Karpas-422 (cell line): ENCODE data around the gene GABRB1. TPM values are rescaled to one million over a fixed set of nuclear protein-coding genes. Genes with fewer than 3 reads are reported as not detected.
"Not testable (repeated sequence)": the region's sequence is repeated elsewhere in the genome, so short reads cannot be mapped to it uniquely, and the experiment has no call there.

Experiments used
- DNase-seq: peaks from one replicate; pipeline ENCODE4 v3.0.0-alpha.2; 2015
- H2AFZ ChIP-seq: fragments of 200-600 bp; sonication (generic); 2 replicates; pipeline ENCODE4 v1.6.1; 2014; ENCODE audit warnings: antibody characterized with exemption, low read length, mixed read lengths
- H3K27ac ChIP-seq: fragments of 200-600 bp; sonication (generic); 2 replicates; pipeline ENCODE4 v1.5.1; 2014; ENCODE audit warnings: mild to moderate bottlenecking, low read length, moderate library complexity
- H3K27me3 ChIP-seq: fragments of 200-600 bp; sonication (generic); 2 replicates; pipeline ENCODE4 v1.6.1; 2014; ENCODE audit warnings: low read length, mixed read lengths
- H3K36me3 ChIP-seq: fragments of 200-600 bp; sonication (generic); 2 replicates; pipeline ENCODE4 v1.6.1; 2014; ENCODE audit warnings: low read length, mixed read lengths; ENCODE audit not compliant: insufficient read depth
- H3K4me1 ChIP-seq: fragments of 200-600 bp; sonication (generic); 2 replicates; pipeline ENCODE4 v1.6.1; 2014; ENCODE audit warnings: mild to moderate bottlenecking, low read length, mixed read lengths
- H3K4me2 ChIP-seq: fragments of 200-600 bp; sonication (generic); 2 replicates; pipeline ENCODE4 v1.6.1; 2014; ENCODE audit warnings: low read length, low read depth, mild to moderate bottlenecking; ENCODE audit not compliant: poor library complexity, severe bottlenecking
- H3K4me3 ChIP-seq: fragments of 200-600 bp; sonication (generic); 2 replicates; pipeline ENCODE4 v1.5.1; 2014; ENCODE audit warnings: mild to moderate bottlenecking, antibody characterized with exemption, low read length, mixed read lengths
- H3K79me2 ChIP-seq: fragments of 200-600 bp; sonication (generic); 2 replicates; pipeline ENCODE4 v1.6.1; 2014; ENCODE audit warnings: mild to moderate bottlenecking, low read length, mixed read lengths
- H3K9ac ChIP-seq: fragments of 200-600 bp; sonication (generic); 2 replicates; pipeline ENCODE4 v1.6.0; 2014; ENCODE audit warnings: low read length
- H3K9me2 ChIP-seq: fragments of 200-600 bp; sonication (generic), shearing (Covaris generic); replicated peaks from 2 replicates; pipeline ENCODE4 v1.6.0; 2014; ENCODE audit warnings: mild to moderate bottlenecking, low read length, moderate library complexity; ENCODE audit not compliant: insufficient read depth
- H3K9me3 ChIP-seq: fragments of 300-700, 200-600 bp; sonication (generic); 2 replicates; pipeline ENCODE4 v1.6.1; 2014; ENCODE audit warnings: low read length, mixed read lengths
- H4K20me1 ChIP-seq: fragments of 200-600 bp; sonication (generic); 2 replicates; pipeline ENCODE4 v1.6.1; 2014; ENCODE audit warnings: mild to moderate bottlenecking, antibody characterized with exemption, low read length, low read depth; ENCODE audit not compliant: insufficient read depth
- total RNA-seq: library from RNA; depleted of rRNA; stranded (reverse); fragments of >200 nt; shearing (Covaris generic); gene quantifications from 2 replicates; pipeline ENCODE4 v1.2.3, GENCODE V29; 2014; ENCODE audit warnings: low replicate concordance

Gene GABRB1
- total RNA-seq, 1 experiment from 2014 or later = not detected

GRCh38 chr4:47271291-47271690, 239.9 kb downstream of the GABRB1 start:
- Histone ChIP-seq H3K36me3 (no peaks in the 10 kb centered on the region), H3K27ac (no peak overlapping the region), H3K4me3 (no peak overlapping the region), H2AFZ (no peak overlapping the region), H3K9me3 (no peaks in the 10 kb centered on the region), H3K79me2 (no peaks in the 10 kb centered on the region), H3K9me2 (no peaks in the 10 kb centered on the region), H3K4me1 (no peaks in the 10 kb centered on the region), H3K9ac (no peak overlapping the region), H4K20me1 (no peaks in the 10 kb centered on the region), H3K27me3 (no peaks in the 10 kb centered on the region), H3K4me2 (no peak overlapping the region)
- DNase-seq = no peak

DNA sequence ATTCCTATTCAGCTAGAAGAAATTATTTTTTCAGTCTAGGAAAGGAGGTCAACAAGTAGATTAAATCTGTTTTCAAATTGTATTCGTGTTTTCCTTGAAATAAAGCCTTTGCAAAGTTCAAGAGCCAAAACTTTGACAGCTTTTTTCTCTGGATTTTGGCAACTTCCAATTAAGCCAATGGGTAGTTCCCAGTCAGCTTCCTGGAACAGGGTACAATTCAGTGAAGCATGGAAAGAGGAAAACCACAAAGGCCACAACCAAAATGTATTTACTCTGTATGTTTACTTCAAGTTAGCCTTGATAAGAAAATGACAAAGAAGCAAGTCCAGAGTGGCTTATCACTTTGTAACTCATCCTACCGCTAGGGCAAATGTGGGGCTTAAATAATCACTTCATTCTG, 243.5 kb downstream of the GABRB1 start:
- Histone ChIP-seq H2AFZ (no peak overlapping the region), H3K36me3 (no peaks in the 10 kb centered on the region), H3K4me2 (no peak overlapping the region), H4K20me1 (no peaks in the 10 kb centered on the region), H3K9ac (no peak overlapping the region), H3K9me2 (no peaks in the 10 kb centered on the region), H3K27ac (no peak overlapping the region), H3K4me1 (no peaks in the 10 kb centered on the region), H3K79me2 (no peaks in the 10 kb centered on the region), H3K4me3 (no peak overlapping the region), H3K9me3 (no peaks in the 10 kb centered on the region), H3K27me3 (no peaks in the 10 kb centered on the region)
- DNase-seq = no peak

DNA sequence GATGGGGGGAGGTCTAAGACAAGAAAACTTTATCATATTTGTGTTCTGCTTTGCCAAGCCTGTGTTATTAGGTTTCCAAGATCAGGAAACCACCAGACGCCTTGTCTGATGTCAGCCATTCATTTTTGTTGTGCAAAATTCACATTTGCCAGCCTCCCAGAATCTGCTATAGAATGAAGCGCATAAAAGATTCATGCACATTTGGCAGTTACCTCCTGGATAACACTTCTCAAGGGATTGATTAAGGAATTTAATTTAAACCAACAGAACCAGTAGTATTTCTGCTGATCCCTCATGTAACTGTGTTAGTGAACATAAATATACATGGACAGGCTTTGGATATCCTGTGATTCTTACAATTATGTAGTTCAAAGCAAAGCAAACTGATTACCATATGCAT, 244.2 kb downstream of the GABRB1 start:
- no peak for DNase-seq
- Histone ChIP-seq H3K36me3 (no peaks in the 10 kb centered on the region), H3K4me1 (no peaks in the 10 kb centered on the region), H3K27me3 (no peaks in the 10 kb centered on the region), H3K9me3 (no peaks in the 10 kb centered on the region), H3K79me2 (no peaks in the 10 kb centered on the region), H3K9me2 (no peaks in the 10 kb centered on the region), H3K4me3 (no peak overlapping the region), H3K27ac (no peak overlapping the region), H3K9ac (no peak overlapping the region), H2AFZ (no peak overlapping the region), H4K20me1 (no peaks in the 10 kb centered on the region), H3K4me2 (no peak overlapping the region)

- H3K4me3 ChIP-seq = no peak overlapping the region
- H3K4me2 ChIP-seq = no peak overlapping the region
- H3K9me3 ChIP-seq = no peaks in the 10 kb centered on the region
- no peak overlapping the region for H3K27ac ChIP-seq
- no peaks in the 10 kb centered on the region for H3K9me2 ChIP-seq
- H3K27me3 ChIP-seq = no peaks in the 10 kb centered on the region
- no peak for DNase-seq
- no peaks in the 10 kb centered on the region for H3K79me2 ChIP-seq
- H2AFZ ChIP-seq = no peak overlapping the region
- H3K9ac ChIP-seq = no peak overlapping the region
- no peaks in the 10 kb centered on the region for H4K20me1 ChIP-seq
- no peaks in the 10 kb centered on the region for H3K36me3 ChIP-seq
- H3K4me1 ChIP-seq = no peaks in the 10 kb centered on the region
Observed at GRCh38 chr4:47278631-47279030, 247.3 kb downstream of the GABRB1 start.

DNA sequence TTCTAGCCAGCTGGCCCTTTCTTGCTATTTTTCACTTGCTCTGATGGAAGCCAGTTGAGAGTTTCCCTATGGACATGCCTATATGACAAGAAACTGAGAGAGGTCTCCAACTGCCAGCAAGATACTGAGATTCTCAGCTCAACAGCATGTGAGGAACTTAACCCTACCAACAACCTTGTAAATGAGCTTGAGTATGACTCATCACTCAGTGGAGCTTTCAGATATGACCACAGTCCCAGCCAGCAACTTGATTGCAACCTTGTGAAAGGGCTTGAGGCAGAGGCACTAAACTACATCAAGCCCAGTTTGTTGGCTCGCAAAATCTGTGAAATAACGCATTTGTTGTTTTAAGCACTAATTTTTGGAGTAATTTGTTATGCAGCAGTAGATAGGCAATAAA, 256.4 kb downstream of the GABRB1 start:
- no peaks in the 10 kb centered on the region for H3K9me2 ChIP-seq
- H3K79me2 ChIP-seq = no peaks in the 10 kb centered on the region
- no peak overlapping the region for H3K9ac ChIP-seq
- H3K27ac ChIP-seq = no peak overlapping the region
- DNase-seq = no peak
- no peaks in the 10 kb centered on the region for H3K4me1 ChIP-seq
- H3K4me3 ChIP-seq = no peak overlapping the region
- H3K36me3 ChIP-seq = no peaks in the 10 kb centered on the region
- H2AFZ ChIP-seq = no peak overlapping the region
- no peaks in the 10 kb centered on the region for H3K27me3 ChIP-seq
- no peak overlapping the region for H3K4me2 ChIP-seq
- H4K20me1 ChIP-seq = no peaks in the 10 kb centered on the region
- no peaks in the 10 kb centered on the region for H3K9me3 ChIP-seq

DNA sequence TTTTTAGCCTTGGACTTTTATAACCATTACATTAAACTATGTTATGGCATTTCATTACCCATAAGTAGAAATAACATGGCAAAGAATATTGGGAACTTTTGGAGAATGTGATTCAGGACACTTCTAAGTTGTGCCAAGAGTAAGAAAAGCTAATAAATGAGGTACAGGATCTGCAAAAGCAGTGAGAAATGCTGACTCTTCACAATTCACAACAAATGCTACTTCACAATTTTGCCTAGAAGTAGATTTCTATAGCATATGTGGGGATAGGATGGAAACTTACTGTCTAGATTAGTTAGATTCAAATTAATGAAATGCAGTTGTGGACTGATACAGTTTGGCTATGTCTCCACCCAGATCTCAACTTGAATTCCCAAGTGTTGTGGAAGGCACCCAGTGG, 258.4 kb downstream of the GABRB1 start:
- H3K9ac ChIP-seq = no peak overlapping the region
- H3K27ac ChIP-seq = no peak overlapping the region
- no peaks in the 10 kb centered on the region for H3K79me2 ChIP-seq
- H3K9me2 ChIP-seq = no peaks in the 10 kb centered on the region
- H3K4me3 ChIP-seq = no peak overlapping the region
- no peak overlapping the region for H2AFZ ChIP-seq
- no peak overlapping the region for H3K4me2 ChIP-seq
- no peaks in the 10 kb centered on the region for H3K4me1 ChIP-seq
- no peak for DNase-seq
- H3K36me3 ChIP-seq = no peaks in the 10 kb centered on the region
- no peaks in the 10 kb centered on the region for H3K9me3 ChIP-seq
- H4K20me1 ChIP-seq = no peaks in the 10 kb centered on the region
- no peaks in the 10 kb centered on the region for H3K27me3 ChIP-seq

GRCh38 chr4:47290873-47291272, 259.5 kb downstream of the GABRB1 start:
- not testable (repeated sequence) for H3K9ac ChIP-seq, H3K9me3 ChIP-seq, H3K79me2 ChIP-seq, H3K4me2 ChIP-seq, H3K27ac ChIP-seq, H2AFZ ChIP-seq, DNase-seq, H3K27me3 ChIP-seq, H3K36me3 ChIP-seq, H3K4me3 ChIP-seq, H3K4me1 ChIP-seq, H3K9me2 ChIP-seq, H4K20me1 ChIP-seq

GRCh38 chr4:47309165-47309564, 277.8 kb downstream of the GABRB1 start:
- no peak overlapping the region for H3K4me3 ChIP-seq
- H3K27ac ChIP-seq = no peak overlapping the region
- H3K27me3 ChIP-seq = no peaks in the 10 kb centered on the region
- no peak overlapping the region for H2AFZ ChIP-seq
- no peaks in the 10 kb centered on the region for H3K9me3 ChIP-seq
- no peaks in the 10 kb centered on the region for H4K20me1 ChIP-seq
- no peaks in the 10 kb centered on the region for H3K4me1 ChIP-seq
- H3K9me2 ChIP-seq = 0 out of 2 replicates have a peak, but pooled peaks cover 3% of the 10 kb centered on the region
- no peak overlapping the region for H3K9ac ChIP-seq
- no peak for DNase-seq
- no peaks in the 10 kb centered on the region for H3K79me2 ChIP-seq
- no peaks in the 10 kb centered on the region for H3K36me3 ChIP-seq
- H3K4me2 ChIP-seq = no peak overlapping the region

DNA sequence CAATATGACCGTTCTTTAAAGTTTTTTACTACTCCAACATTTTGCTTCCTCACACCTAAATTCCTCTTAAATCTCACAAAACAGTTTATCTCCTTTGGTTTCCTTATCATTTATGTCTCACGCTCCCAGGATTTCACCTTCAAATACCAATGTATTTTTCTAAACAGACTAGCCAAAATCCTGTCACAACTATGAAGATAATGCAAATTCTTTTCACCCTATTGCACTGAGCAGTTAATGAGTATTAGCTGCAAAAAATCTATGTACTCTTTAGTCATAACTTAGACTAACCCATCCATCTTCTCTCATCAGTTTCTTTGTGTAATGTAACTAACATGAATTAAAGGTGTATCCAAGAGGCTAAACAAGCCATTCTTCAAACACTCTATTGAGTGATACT, 280.8 kb downstream of the GABRB1 start:
- no peak overlapping the region for H2AFZ ChIP-seq
- DNase-seq = no peak
- H3K4me1 ChIP-seq = no peaks in the 10 kb centered on the region
- H3K4me3 ChIP-seq = no peak overlapping the region
- H3K9ac ChIP-seq = no peak overlapping the region
- H3K36me3 ChIP-seq = no peaks in the 10 kb centered on the region
- H3K79me2 ChIP-seq = no peaks in the 10 kb centered on the region
- H3K4me2 ChIP-seq = no peak overlapping the region
- no peaks in the 10 kb centered on the region for H3K9me2 ChIP-seq
- H3K27me3 ChIP-seq = no peaks in the 10 kb centered on the region
- H3K9me3 ChIP-seq = no peaks in the 10 kb centered on the region
- H4K20me1 ChIP-seq = no peaks in the 10 kb centered on the region
- H3K27ac ChIP-seq = no peak overlapping the region
